Inferior parietal cortex (tissue), 1 donor: ENCODE measurements around the gene UBN1.

Experiments
- DNase-seq: peaks from one replicate; pipeline ENCODE4 v3.0.0-alpha.2; 2016; ENCODE audit errors: extremely low spot score

UBN1 gene

DNA sequence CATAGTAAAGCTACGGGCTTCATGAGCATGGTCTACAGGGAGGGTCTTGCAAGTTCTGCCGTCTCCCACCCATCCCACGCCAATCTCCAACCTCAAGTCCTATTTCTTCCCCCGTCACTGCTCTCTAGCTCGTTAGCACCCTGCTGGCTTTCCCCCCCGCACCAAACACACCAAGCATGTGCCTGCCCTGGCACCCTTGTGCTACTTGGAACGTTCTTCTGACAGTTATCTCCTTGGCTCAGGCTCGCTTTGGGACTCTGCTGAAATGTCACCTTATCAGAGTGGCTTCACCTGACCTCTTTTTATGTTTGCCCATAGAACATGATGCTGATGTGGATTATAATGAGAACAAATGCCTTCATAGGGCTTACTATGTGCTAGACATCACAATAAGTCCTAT, 22.1 kb upstream of the UBN1 start:
- no peak for DNase-seq

DNA sequence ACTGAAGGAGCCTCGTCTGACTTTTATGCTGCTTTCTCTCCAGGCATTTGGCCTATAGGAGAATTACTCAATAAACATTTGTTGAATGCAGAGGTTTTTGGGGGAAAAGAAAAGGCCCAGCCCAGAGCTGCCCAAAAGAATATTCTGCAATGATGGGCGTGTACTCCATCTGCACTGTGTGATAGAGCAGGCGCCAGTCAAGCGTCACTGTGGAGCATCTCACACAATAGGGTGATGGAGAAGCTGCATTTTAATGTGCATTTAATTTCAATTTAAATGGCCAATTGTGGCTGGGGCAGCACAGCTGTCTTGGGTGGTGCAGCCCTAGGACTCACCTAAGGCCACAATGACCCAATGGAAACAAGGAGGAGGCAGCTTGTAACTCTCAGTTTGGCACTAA, 20.8 kb upstream of the UBN1 start:
- no peak for DNase-seq

DNA sequence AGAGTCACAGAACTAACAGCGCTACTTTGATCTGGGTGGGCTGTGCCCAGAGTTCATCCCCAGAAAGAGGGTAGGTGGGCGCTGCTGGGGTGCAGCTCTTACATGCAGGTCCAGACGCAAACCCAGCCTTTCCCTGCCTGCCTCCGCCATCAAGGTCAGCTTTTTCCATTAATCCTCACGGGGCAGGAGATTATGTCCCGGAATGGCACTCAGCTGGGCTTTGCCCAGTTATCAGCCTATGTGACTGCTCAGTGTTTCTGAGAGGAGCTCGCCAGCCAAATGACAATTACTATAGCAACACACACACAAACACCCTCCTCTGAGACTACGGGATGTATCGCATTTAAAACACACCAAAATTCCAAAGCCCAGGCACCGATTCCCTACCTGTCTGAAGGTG, 20.3 kb upstream of the UBN1 start:
- DNase-seq = no peak

DNA sequence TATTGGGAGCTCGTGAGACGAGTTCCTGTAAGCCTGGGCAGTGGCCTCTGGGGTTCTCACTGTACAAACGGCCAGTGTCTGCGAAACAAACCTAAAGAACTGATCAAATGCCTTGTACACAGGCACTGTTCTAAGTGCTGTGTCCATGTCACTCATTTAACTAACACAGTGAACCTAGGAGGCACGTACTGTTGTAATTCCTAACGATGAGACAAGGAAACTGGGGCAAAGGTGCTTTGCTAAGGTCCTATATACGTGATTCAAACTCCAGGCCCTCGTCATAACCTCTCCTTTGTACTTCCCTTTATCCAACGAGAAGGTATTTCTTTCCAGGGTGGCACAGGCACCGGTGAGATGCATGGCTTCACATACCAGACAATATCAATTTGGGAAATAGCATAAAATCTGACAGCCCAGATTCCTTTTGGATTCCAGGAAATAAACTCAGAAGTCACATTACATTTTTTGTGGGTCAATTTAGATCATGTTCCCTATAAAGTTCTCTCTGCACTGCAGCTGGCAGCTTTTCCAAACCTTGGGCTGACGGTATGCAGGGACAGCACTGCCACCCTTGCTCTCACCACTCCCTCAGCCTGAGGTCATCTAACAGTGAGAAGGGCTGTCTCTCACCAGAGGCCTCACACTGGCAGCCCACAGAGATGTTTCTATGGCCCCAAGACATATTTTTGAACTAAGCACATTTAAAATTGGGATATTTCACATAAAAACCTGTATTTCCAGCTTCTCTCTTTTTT, 18.5 kb upstream of the UBN1 start:
- no peak for DNase-seq

DNA sequence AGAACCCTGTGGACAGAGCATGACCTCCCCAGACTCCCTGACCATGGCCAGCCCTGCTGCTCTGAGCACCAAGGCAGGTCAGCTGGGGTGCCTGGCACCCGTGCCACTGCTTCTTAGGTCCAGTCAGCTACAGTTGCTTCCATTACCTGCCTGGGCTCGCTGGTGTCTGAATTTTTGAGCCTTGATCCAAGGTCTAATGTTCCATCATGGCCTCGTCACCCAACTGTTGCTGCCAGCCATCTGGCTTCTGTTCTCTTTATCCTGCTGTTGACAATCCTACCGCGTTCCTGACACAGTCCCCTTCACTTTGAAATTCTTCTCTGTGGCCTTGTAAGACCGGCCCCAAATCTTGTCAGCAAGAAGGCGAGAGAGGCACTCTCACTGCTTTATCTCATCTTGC, 16.9 kb upstream of the UBN1 start:
- DNase-seq = no peak

DNA sequence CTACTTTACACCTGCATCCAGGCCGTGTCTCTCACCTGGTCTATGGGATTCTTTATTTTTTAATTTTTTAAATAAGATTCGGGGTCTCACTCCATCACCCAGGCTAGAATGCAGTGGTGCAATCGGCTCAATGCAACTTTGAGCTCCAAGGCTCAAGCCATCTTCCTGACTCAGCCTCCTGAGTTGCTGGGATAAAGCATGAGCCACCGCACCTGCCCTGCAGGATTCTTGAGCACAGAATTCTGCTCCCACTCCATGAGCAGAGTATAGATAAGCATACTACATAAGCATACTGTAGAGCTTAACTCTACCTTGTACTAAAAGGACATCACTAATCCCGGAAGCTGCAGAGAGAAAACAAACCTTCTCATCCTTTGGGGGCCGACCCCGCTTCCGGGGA, 15.7 kb upstream of the UBN1 start:
- DNase-seq = no peak

DNA sequence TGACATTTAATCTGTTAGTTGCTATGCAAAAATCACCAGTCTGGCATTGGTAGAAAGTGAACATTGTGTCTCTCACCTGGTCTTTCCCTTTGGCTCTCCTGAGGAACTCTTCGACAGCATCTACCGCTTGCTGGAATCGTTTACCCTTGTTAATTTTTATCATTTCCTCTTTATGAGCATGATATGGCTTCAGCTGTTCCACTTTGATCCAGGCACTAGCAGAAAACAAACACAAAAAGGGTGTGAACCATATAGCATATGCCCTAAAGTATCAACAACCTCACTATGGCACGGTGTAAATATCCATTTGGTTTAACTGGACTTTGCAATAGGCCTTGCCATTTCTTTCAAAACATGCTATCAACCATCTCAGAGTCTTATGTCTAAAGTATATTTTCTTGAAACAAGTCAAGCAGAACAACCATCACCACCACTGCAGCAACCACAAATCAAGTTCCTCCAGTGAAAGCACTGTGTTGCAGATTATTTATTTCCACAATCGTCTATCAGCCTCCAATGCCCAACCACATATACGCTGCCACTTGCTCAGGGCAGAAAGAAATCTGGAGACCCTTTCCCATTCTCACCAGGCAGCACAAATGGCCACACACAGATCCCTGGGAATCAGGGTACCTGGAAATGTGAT, 14.5 kb upstream of the UBN1 start:
- no peak for DNase-seq

DNA sequence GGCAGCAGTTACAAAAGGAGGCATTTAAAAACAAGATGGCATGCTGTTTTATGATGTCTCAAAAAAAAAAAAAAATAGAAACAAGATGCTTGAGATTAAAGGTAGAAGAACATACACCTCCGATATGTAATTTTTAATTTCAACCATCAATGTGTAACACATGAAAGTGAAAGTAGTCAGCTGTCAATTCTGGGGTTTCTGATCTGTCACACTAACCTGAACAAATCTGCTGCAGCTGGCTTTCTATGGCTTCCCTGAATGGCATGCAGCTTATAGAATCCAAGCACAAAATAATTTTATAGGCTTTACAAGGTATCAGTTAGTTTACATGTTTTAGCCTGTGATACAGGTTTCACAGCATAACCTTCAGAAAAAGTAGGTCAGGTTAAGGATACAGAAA, 13.7 kb upstream of the UBN1 start:
- no peak for DNase-seq

DNA sequence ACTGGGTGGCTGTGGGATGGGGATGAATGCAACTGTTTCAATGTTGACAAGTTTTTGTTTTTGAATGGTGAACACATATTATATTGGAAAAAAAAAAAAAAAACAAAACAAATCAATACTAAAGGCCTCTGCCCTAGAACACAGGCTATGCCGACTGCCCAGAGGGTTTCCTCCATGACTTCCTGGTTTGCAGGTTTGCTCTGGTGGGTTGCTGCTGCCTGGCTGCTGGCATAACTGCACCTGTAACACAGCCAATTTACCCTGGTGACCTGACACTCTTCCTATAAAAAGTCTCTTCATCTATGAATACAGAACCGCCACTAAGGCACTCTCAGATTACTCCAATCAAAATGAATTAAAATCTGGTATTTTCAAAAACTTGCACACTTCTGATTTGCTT, 10.6 kb upstream of the UBN1 start:
- no peak for DNase-seq

DNA sequence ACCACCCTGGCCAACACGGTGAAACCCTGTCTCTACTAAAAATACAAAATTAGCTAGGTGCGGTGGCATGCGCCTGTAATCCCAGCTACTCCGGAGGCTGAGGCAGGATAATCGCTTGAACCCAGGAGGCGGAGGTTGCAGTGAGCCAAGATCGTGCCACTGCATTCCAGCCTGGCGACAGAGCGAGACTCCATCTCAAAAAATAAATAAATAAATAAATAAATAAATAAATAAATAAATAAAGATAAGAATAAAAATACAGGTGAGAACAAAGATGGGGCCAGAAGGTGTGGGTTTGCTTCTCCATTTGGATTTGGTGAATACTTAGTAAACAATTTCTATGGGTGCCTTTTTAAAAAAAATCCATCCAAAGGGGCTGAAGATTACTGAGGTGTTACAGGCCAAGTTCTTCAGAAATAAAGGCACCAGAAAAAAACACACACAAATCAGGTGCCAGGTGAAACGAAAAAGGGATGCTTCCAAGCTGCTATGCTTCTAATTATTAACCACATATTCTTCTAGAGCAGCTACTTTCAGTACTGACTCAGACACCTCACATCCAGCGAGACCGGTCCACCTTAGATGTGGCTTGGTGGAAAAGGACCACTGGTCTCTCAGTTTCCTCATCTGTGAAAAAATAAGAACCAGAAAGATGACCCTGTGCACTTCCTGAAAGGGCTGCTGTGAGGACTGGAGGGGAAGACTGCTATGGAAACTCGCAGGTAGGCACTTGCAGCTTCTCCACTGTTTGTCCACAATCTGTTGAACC, 9.4 kb upstream of the UBN1 start:
- DNase-seq = no peak

DNA sequence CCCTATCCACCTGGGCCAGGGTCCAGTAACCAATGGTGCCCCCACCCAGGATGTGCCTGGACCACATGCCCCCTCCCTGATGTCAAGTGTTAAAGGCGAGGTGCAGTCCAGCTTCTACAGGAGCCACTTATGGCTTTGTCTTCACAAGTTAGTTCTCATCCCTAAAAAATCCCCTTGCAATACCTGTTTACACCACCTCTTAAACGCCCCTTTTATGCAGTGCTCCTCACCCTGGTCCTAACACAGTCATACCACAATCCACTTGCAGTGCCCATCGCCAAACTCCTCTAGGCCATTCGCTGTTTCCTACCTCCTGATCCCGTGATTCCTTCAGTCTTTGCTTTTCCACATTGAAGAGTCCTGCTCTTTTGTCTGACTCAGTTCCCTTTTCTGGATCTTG, 7.3 kb upstream of the UBN1 start:
- no peak for DNase-seq

DNA sequence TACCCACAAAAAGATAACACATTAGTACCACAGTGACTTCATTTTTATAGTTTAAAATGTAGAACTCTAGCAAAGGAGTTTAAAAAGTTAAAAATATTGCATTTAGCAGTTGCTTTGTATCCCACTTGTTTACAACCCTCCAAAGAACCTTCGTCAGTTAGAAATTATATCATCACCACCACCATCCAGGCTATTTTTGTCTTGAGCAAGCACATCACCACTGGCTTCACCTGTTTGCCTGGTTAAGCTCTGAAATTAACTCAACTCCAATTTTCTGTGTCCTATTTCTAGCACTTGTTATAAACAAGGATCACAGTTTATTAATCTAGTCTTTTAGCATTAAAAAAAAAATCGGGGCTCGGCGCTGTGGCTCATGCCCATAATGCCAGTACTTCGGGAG, 6.3 kb upstream of the UBN1 start:
- no peak for DNase-seq

DNA sequence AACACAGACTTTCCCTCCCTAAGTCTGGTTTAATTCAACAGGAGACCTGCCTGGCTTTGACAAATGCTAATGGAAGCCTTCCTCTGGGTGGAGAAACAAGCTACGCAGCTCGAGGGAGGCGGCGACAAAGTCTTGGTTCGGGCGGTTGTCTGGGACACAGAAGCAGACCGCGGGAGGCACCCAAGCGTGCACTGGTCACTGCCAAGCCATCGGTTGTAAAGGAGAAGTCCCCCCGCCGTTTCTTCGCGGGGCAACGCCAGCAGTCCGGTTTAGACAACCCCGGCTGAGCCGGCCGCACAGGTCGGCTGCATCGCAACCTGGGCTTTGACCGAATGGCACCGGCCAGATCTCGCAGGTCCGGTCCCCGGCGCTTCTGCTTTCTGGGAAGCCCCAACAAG, 779 bp upstream of the UBN1 start:
- peak; percentile 25 for DNase-seq

DNA sequence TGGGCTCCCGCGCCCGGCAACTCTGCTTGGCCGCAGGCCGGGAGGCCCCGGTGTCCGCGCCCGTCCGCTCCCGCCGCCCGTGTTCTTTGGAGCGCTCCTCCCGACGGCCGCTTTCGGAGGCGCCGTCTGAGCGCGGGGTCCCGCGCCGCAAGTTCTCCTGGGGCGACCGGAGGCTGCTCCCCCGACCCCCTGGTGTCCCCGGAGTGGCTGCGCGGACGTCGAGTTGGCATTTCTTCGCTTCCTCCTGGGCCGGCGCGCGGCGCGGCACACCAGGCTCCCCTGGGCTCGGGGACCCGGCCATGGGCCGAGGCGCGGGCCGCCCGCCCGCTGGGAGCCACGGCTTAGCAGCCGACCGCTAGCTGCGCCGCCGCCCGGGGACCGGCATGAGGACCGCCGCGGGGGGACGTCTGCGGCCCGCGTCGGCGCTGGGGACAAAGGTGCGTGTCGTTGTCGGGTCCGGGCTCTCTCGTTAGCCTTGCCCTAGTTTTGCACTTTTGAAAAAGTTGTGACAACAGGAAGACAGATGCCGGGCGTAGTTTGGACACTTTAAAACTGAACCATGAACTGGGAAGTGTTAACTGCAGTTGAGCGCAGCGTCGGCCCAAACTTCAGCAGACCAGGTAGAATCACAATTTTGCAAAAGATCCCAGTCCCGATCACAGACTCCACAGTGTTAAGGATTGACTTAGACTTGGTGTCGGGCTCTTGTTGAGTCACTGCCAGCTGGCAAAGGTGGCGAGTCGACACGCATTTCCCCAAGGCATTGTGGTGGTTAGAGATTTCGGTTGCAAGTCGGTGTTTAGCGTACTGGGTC, 700 bp downstream of the UBN1 start:
- no peak for DNase-seq

DNA sequence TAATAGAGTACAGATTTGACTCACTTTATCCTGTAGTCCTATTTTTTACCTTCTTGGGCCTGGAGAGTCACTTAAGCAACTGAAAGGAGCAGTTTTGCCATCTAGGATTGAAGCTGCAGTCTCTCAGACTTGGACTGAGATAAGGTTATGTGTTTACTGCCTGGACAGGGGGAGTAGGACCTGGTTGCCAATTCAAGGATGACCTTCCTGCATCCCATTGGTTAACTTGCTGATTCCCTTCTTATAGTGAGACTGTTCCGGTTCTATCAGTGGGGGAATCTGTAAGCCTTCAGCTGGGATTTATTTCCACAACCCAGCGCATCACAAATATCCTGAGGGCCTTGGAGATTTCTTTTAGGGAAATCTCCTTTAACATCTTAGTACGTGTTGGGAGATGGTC, 2.9 kb downstream of the UBN1 start:
- no peak for DNase-seq

DNA sequence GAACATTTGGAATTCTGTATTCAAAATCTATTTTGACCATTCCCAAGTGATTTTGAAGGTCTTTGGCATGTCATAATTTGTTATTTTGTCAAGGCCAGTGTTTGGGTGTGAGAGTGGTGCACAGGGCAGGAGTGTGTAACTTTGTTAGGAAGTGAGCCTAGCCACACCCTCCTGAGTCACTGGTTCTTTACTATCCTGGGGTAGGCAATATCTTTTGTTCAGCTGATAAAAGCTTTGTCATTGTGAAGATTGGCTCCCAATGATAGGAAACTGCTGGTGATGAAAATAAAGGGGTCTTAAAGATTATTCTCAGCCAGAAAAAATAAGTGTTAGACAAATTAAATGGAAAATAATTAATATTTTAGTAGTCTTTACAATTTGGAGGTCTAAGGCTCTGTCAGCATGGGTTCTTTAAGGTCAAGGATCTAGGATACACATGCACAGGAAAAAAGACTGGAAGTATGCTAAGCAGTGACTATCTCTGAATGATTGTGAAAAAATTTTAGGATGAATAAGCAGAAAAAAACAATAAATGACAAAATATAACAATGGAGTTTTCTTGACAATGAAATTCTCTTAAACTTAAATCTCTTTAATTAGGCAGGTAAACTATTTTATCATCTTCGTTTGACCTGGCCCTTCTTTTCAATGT, 5.1 kb downstream of the UBN1 start:
- no peak for DNase-seq

DNA sequence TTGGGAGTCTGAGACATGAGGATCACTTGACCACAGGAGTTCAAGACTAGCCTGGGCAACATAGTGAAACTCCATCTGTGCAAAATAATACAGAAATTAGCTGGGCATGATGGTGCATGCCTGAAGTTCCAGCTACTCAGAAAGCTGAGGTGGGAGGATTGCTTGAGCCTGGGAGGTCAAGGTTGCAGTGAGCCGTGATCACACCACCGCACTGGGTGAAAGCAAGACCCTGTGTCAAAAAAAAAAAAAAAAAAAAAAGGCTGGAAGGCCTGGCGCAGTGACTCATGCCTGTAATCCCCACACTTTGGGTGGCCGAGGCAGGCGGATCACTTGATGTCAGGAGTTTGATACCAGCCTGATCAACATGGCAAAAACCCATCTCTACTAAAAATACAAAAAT, 8.1 kb downstream of the UBN1 start:
- DNase-seq = no peak

DNA sequence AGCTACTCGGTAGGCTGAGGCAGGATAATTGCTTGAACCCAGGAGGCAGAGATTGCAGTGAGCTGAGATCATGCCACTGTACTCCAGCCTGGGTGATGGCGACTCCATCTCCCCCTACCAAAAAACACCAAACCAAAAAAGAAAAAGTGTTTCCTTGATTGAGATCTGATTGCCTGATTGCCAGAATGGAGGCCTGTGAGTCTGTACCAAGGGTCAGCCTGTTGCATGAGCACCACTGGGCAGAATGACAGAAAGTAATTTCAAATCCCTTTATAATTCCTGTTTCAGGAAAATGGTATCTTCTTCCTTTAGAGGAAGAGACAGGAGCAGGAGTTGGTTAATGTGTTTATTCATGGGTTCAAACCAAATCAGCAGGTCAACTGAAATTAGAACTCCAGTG, 8.5 kb downstream of the UBN1 start:
- no peak for DNase-seq

DNA sequence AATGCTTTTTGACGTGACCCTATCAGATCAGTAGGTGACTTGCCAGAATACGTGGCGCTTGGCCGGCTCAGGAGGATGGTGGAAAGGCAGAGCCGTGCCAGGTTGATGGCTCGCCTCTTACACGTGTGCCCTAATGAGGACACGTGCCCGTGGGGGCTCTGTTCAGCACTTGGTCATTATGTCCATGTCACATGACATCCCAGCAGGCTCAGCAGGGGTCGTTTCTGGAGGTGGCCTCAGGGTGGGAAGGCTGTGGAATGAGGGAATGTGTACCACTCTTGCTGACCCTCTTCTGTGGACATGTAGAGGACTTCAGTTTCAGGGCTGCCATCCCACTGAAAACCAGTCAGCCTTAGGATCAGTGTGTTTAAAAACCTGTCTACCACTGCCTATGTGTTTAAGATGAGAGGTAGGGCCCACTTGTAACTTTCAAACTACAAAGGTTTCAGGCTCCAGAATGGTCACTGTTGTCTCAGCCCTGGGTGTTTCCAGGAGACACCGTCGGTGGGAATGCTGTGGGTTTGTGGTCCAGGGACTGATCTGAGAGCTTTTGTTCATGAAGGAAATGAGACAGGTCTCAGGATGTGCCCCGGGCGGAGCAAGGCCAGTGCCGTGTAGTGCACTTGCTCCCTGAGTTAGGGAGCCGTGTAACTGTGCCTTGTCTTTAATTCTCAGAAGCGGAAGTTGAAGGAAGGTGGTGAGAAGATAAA, 12.1 kb downstream of the UBN1 start:
- DNase-seq = no peak

DNA sequence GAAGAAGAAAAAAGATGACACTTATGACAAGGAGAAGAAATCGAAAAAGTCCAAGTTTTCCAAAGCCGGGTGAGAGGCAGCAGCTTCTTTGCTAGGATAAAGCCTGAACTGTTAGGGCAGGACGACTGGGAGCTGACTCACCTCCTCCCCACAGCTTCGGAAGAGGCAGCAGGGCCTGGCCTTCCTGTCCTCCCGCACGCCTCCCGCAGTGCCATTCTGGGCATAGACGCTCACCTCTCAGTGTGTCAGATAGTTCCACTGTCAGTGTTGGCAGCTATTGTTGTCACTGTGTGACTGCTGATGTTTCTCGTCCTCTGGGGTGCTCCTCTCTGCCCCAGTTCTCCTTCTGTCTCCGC, 12.6 kb downstream of the UBN1 start:
- no peak for DNase-seq

DNA sequence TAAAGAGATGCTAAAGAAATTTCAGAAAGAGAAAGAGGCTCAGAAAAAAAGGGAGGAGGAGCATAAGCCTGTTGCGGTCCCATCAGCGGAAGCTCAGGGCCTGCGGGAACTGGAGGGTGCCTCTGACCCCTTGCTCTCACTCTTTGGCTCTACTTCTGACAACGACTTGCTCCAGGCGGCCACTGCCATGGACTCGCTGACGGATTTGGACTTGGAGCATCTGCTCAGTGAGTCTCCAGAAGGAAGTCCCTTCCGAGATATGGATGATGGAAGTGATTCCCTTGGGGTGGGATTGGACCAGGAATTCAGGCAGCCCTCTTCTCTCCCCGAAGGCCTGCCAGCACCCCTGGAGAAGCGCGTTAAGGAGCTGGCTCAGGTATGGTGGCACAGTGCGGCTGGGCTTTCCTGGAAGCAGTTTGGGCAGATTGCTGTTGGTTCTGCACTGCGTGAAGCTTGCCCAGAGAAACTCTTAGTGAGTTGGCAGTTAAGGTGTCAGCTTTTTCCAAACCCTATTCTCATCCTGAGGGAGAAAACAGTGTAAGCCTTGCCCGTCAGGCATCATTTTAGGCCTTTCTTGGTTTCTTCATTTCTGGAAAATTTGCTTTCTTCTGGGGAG, 13.6 kb downstream of the UBN1 start:
- no peak for DNase-seq
